WTC11 (cell line): Measurements from ENCODE around the gene TANGO2. TPM values are rescaled to one million over a fixed set of nuclear protein-coding genes. Genes with fewer than 3 reads are reported as not detected.

Source experiments
- ATAC-seq: fragments of 200-7000 bp; cut with Tn5 transposase; 2 replicates; pipeline ENCODE4 v1.10.0; 2021; ENCODE audit warnings: mild to moderate bottlenecking, moderate library complexity
- CTCF ChIA-PET: fragments of 300-600 bp; sonication (Branson Sonifier 250); formaldehyde crosslinking; loops from one replicate; lab custom pipeline; 2021; ENCODE audit warnings: antibody characterized with exemption; lab: Charles Lee
- POLR2A ChIA-PET: fragments of 350-600 bp; sonication (Branson Sonifier 250); formaldehyde crosslinking; loops from one replicate; lab custom pipeline; 2021; ENCODE audit warnings: antibody characterized with exemption; lab: Charles Lee
- DNase-seq: peaks from one replicate; pipeline ENCODE4 v3.0.0; 2021; ENCODE audit warnings: low spot score
- H3K27ac Mint-ChIP-seq: 2 replicates; pipeline ENCODE4 v1.8.0; 2021; ENCODE audit warnings: mixed read lengths
- H3K27me3 Mint-ChIP-seq: 2 replicates; pipeline ENCODE4 v1.8.0; 2021; ENCODE audit warnings: low read depth, mild to moderate bottlenecking, moderate library complexity, mixed read lengths
- H3K36me3 Mint-ChIP-seq: 2 replicates; pipeline ENCODE4 v1.8.0; 2021; ENCODE audit warnings: mixed read lengths
- H3K4me1 Mint-ChIP-seq: 2 replicates; pipeline ENCODE4 v1.8.0; 2022; ENCODE audit warnings: mixed read lengths
- H3K4me3 Mint-ChIP-seq: 2 replicates; pipeline ENCODE4 v1.8.0; 2021; ENCODE audit warnings: mild to moderate bottlenecking, moderate library complexity, mixed read lengths
- H3K9me3 Mint-ChIP-seq: 2 replicates; pipeline ENCODE4 v1.8.0; 2021; ENCODE audit warnings: mixed read lengths
- ARID4B ChIP-seq: sonication (generic); formaldehyde crosslinking; IDR thresholded peaks from 2 replicates; pipeline ENCODE4 v1.8.0; 2023; ENCODE audit warnings: missing genetic modification reagents, mild to moderate bottlenecking, borderline replicate concordance
- FOXP4 ChIP-seq: sonication (generic); formaldehyde crosslinking; IDR thresholded peaks from 2 replicates; pipeline ENCODE4 v1.8.0; 2022; ENCODE audit warnings: mild to moderate bottlenecking, missing genetic modification reagents
- HMGXB4 ChIP-seq: sonication (generic); formaldehyde crosslinking; IDR thresholded peaks from 2 replicates; pipeline ENCODE4 v1.8.1; 2023; ENCODE audit warnings: mild to moderate bottlenecking, moderate library complexity, missing genetic modification reagents
- MAX ChIP-seq: sonication (generic); formaldehyde crosslinking; IDR thresholded peaks from 2 replicates; pipeline ENCODE4 v1.8.0; 2022; ENCODE audit warnings: mild to moderate bottlenecking, missing genetic modification reagents
- MYBL2 ChIP-seq: sonication (generic); formaldehyde crosslinking; IDR thresholded peaks from 2 replicates; pipeline ENCODE4 v1.8.1; 2023; ENCODE audit warnings: mild to moderate bottlenecking, moderate library complexity, missing genetic modification reagents
- NFYB ChIP-seq: sonication (generic); formaldehyde crosslinking; conservative IDR thresholded peaks from 2 replicates; pipeline ENCODE4 v1.8.0; 2022; ENCODE audit warnings: low read depth, missing genetic modification reagents
- PRDM15 ChIP-seq: sonication (generic); formaldehyde crosslinking; IDR thresholded peaks from 2 replicates; pipeline ENCODE4 v1.8.0; 2022; ENCODE audit warnings: missing genetic modification reagents
- RELA ChIP-seq: sonication (generic); formaldehyde crosslinking; IDR thresholded peaks from 2 replicates; pipeline ENCODE4 v1.8.1; 2022; ENCODE audit warnings: missing genetic modification reagents, mild to moderate bottlenecking, borderline replicate concordance
- SP1 ChIP-seq: sonication (generic); formaldehyde crosslinking; conservative IDR thresholded peaks from 2 replicates; pipeline ENCODE4 v1.8.1; 2022; ENCODE audit warnings: missing genetic modification reagents
- STAT6 ChIP-seq: sonication (generic); formaldehyde crosslinking; conservative IDR thresholded peaks from 2 replicates; pipeline ENCODE4 v1.8.1; 2023; ENCODE audit warnings: mild to moderate bottlenecking, low read depth, missing genetic modification reagents, moderate library complexity
- ZNF121 ChIP-seq: sonication (generic); formaldehyde crosslinking; IDR thresholded peaks from 2 replicates; pipeline ENCODE4 v1.8.0; 2023; ENCODE audit warnings: missing genetic modification reagents
- ZNF219 ChIP-seq: sonication (generic); formaldehyde crosslinking; IDR thresholded peaks from 2 replicates; pipeline ENCODE4 v1.8.0; 2023; ENCODE audit warnings: missing genetic modification reagents, mild to moderate bottlenecking, borderline replicate concordance
- total RNA-seq: library from RNA; stranded (reverse); gene quantifications from 3 replicates; pipeline ENCODE4 v1.2.3, GENCODE V29; 2021

TANGO2 gene
- total RNA-seq, 1 experiment from 2014 or later: 14.8 TPM

- no peaks in the 10 kb centered on the region for H3K36me3 Mint-ChIP-seq
- H3K9me3 Mint-ChIP-seq: no peaks in the 10 kb centered on the region
- peaks cover 8% of the 10 kb centered on the region for H3K4me1 Mint-ChIP-seq
- H3K27me3 Mint-ChIP-seq: peaks cover 52% of the 10 kb centered on the region
- DNase-seq: peak; percentile 69
- ChIA-PET POLR2A (interaction anchor here (1.2 kb wide), 1 partner anchor 63 kb away, joined by 3 read pairs; no protein-coding TSS in a partner anchor), CTCF (interaction anchor here (0.6 to 6.5 kb wide), 9 partner anchors 15 to 285 kb away, joined by 3 to 181 read pairs (median 4); no protein-coding TSS in a partner anchor)
- peak; percentile 55; the same call in 1 of the 2 replicates for TF ChIP-seq ZNF121 (CRISPR knock-in tag)
- TF ChIP-seq ARID4B (CRISPR knock-in tag): 0 out of 2 replicates have a peak, but pooled peaks have one; percentile 28
- 0 out of 2 replicates have a peak, but pooled peaks have one; percentile 6 for TF ChIP-seq MYBL2 (CRISPR knock-in tag)
- TF ChIP-seq ZNF219 (CRISPR knock-in tag): no peak
- TF ChIP-seq RELA (CRISPR knock-in tag): peak; percentile 37; the same call in 1 of the 2 replicates
- peak; percentile 19; the same call in 1 of the 2 replicates for TF ChIP-seq FOXP4 (CRISPR knock-in tag)
- TF ChIP-seq STAT6 (CRISPR knock-in tag): no peak
- peak; percentile 22; the same call in 1 of the 2 replicates for TF ChIP-seq HMGXB4 (CRISPR knock-in tag)
- ATAC-seq: peak; percentile 6
- no peak overlapping the region for H3K4me3 Mint-ChIP-seq
- H3K27ac Mint-ChIP-seq: no peak overlapping the region
Observed at GRCh38 chr22:20015971-20016733, 4.8 kb upstream of the TANGO2 start.

- no peak within 1 kb of the TSS for H3K27ac Mint-ChIP-seq
- TF ChIP-seq NFYB (CRISPR knock-in tag) (peak; percentile 99), PRDM15 (CRISPR knock-in tag) (no peak), MYBL2 (CRISPR knock-in tag) (0 out of 2 replicates have a peak, but pooled peaks have one; percentile 26), MAX (CRISPR knock-in tag) (0 out of 2 replicates have a peak, but pooled peaks have one; percentile 44), HMGXB4 (CRISPR knock-in tag) (0 out of 2 replicates have a peak, but pooled peaks have one; percentile 24), SP1 (CRISPR knock-in tag) (peak; percentile 81)
Observed at GRCh38 chr22:20016734-20017621, 3.9 kb upstream of the TANGO2 start, which contains the start of gene ARVCF. Gene ARVCF, minus strand, starts transcription at chr22:20016823. Its CDS starts 26,029 bp downstream, at chr22:19990794.

More at GRCh38 chr22:20016734-20017621, 3.9 kb upstream of the TANGO2 start, which contains the start of gene ARVCF:
- CTCF ChIA-PET: interaction anchor here (0.8 to 1.0 kb wide), 3 partner anchors 27 to 68 kb away, joined by 3 to 6 read pairs (median 3); no protein-coding TSS in a partner anchor
- peak; percentile 94 for DNase-seq
- peaks cover 54% of the 10 kb centered on the region for H3K27me3 Mint-ChIP-seq
- peak within 1 kb of the TSS; percentile 84 for H3K4me3 Mint-ChIP-seq
- H3K36me3 Mint-ChIP-seq: no peaks in the 10 kb centered on the region
- POLR2A ChIA-PET: no interaction called here
- peak; percentile 49 for ATAC-seq
- H3K9me3 Mint-ChIP-seq: no peaks in the 10 kb centered on the region
- peaks cover 12% of the 10 kb centered on the region for H3K4me1 Mint-ChIP-seq
